Endothelial cell of umbilical vein (primary cell): Measurements from ENCODE around the gene PPME1.

ENCODE experiments used
- CTCF ChIP-seq, 2 donors: IDR thresholded peaks; 1 replicate in 1 of 2; 2 replicates in 1 of 2; pipeline ENCODE4 v1.5.1; 2011; ENCODE audit warnings: low read length in 2 of 2, mild to moderate bottlenecking in 2 of 2, moderate library complexity in 2 of 2, control low read depth in 1 of 2, inconsistent platforms in 1 of 2, low read depth in 1 of 2; ENCODE audit not compliant: insufficient read depth in 1 of 2; ENCODE audit errors: extremely low read depth in 1 of 2
- POLR2AphosphoS5 ChIP-seq: IDR thresholded peaks from 2 replicates; pipeline ENCODE4 v1.6.1; 2012; ENCODE audit warnings: low read depth, mild to moderate bottlenecking, control low read depth, low read length, moderate library complexity; ENCODE audit not compliant: insufficient read depth

- TF ChIP-seq CTCF (IDR thresholded peaks at IDR 0.05; ENCODE audit: extremely low read depth in 1 of 2, insufficient read depth in 1 of 2, low read depth in 1 of 2, low read length in 2 of 2) (no peak), POLR2AphosphoS5 (no peak)
These were observed 98.2 kb downstream of the PPME1 start for GRCh38 chr11:74269161-74269811.
